Measurements from ENCODE around the gene TEX28.
"Not testable (repeated sequence)": the region's sequence is repeated elsewhere in the genome, so short reads cannot be mapped to it uniquely, and the experiment has no call there.

DNA sequence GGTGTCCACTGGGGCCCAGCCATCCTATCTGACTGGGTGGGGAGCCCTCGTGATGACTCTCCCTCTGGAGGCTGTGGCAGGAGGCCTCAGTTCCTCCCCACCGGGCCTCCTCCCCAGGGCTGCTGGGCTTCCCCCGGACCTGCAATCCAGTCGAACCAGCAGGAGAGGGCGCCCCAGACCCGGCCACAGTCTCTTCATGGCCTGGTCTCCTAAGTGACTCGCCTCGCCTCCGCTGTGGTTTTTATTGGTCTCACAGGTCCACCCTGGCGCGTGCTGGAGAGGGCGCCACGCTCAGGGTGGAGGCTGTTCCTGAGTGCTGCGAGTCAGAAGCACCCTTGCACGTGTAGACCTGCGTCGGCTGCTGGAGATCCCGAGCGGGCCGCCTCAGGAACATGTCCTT, 48.7 kb upstream of the TEX28 start:
- TF ChIP-seq CTCF, POLR2A (IDR thresholded peaks at IDR 0.05): not testable (repeated sequence)

Measured in right lobe of liver (tissue), 4 donors.